ENCODE results near the gene DTL. TPM values are rescaled to one million over a fixed set of nuclear protein-coding genes. Genes with fewer than 3 reads are reported as not detected.
A peak's percentile ranks its signal among the peaks of the same experiment; 100 is the strongest.

DTL gene
- total and polyA plus RNA-seq, 2 of the 13 experiments (the other 11 are each of a cell fraction or from before 2014, with no cell fraction given) = 10.4 to 32.8 TPM

- Histone ChIP-seq H3K9me3 (ENCODE audit: low read length) (no peaks in the 10 kb centered on the region), H3K27ac (ENCODE audit: extremely low read length, insufficient read depth, low read length) (peak overlapping the region; percentile 1), H3K79me2 (ENCODE audit: insufficient read depth, low read length) (no peaks in the 10 kb centered on the region), H4K20me1 (ENCODE audit: insufficient read depth, low read length) (no peaks in the 10 kb centered on the region), H3K27me3 (ENCODE audit: control insufficient read depth in 1 of 2, insufficient read depth in 2 of 2, low read length in 2 of 2) (no peaks in the 10 kb centered on the region), H3K4me2 (ENCODE audit: low read depth, low read length) (peak overlapping the region; percentile 41; the same call in 1 of the 2 replicates), H2AFZ (ENCODE audit: low read length) (no peak overlapping the region), H3K4me3 (replicated peaks in 1 of 3; ENCODE audit: insufficient read depth in 1 of 3, low read depth in 2 of 3, low read length in 3 of 3) (no peak overlapping the region), H3K9ac (ENCODE audit: insufficient read depth, low read depth, low read length) (no peak overlapping the region), H3K36me3 (replicated peaks in 1 of 2; ENCODE audit: control insufficient read depth in 1 of 2, insufficient read depth in 2 of 2, low read length in 2 of 2) (peaks cover 0 to 1% of the 10 kb centered on the region in 2 experiments; a peak in 1 of 5 replicates), H3K4me1 (ENCODE audit: insufficient read depth, low read length) (peaks cover 24% of the 10 kb centered on the region)
- FAIRE-seq = no peak
- in situ Hi-C loops (cut with HindIII; ENCODE audit: extremely low pct_ligation_motif_present, low pct_unique_long_range_greater_than_20kb) = no loop called here
- POLR2A ChIA-PET = interaction anchor here (1.3 to 1.4 kb wide), 2 partner anchors 16 to 124 kb away, joined by 4 to 6 read pairs; no protein-coding TSS in a partner anchor
- CTCF ChIA-PET (ENCODE audit: low intra/inter-chr PET ratio, low total read pairs) = no interaction called here
- no peak for ATAC-seq
- 67% methylated on average over 2 of the region's 2 CpGs for WGBS (ENCODE audit: low lambda C conversion rate)
- intact Hi-C loops (cut with micrococcal nuclease; ENCODE audit: unreplicated experiment) = no loop called here
- BruUV-seq (replicated peaks) = no TSS peak
- no peak for DNase-seq (ENCODE audit: low spot score)
- TF ChIP-seq ZNF572 (CRISPR knock-in tag; IDR thresholded peaks at IDR 0.05) = no peak
- TF ChIP-seq HNRNPK (IDR thresholded peaks at IDR 0.05; ENCODE audit: low read depth, low read length, poor library complexity, severe bottlenecking) = no peak
- TF ChIP-seq PHF8 (CRISPR knock-in tag; IDR thresholded peaks at IDR 0.05) = no peak
- no peak for TF ChIP-seq ZNF274 (CRISPR knock-in tag; IDR thresholded peaks at IDR 0.05)
- TF ChIP-seq, protein P1, sequence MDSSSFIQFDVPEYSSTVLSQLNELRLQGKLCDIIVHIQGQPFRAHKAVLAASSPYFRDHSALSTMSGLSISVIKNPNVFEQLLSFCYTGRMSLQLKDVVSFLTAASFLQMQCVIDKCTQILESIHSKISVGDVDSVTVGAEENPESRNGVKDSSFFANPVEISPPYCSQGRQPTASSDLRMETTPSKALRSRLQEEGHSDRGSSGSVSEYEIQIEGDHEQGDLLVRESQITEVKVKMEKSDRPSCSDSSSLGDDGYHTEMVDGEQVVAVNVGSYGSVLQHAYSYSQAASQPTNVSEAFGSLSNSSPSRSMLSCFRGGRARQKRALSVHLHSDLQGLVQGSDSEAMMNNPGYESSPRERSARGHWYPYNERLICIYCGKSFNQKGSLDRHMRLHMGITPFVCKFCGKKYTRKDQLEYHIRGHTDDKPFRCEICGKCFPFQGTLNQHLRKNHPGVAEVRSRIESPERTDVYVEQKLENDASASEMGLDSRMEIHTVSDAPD (CRISPR knock-in tag; IDR thresholded peaks at IDR 0.05) = no peak
- TF ChIP-seq MIER2 (CRISPR knock-in tag; IDR thresholded peaks at IDR 0.05) = no peak
- no peak for TF ChIP-seq HNRNPLL (IDR thresholded peaks at IDR 0.05; ENCODE audit: low read depth, low read length, poor library complexity, severe bottlenecking)
- TF ChIP-seq MAFK (conservative IDR thresholded peaks at IDR 0.05 in 1 of 2, IDR thresholded peaks at IDR 0.05 in 1 of 2; ENCODE audit: low read length in 2 of 2) = no peak
- TF ChIP-seq ARNT2 (CRISPR knock-in tag; IDR thresholded peaks at IDR 0.05; ENCODE audit: low read depth) = no peak
- no peak for TF ChIP-seq HES4 (CRISPR knock-in tag; IDR thresholded peaks at IDR 0.05; ENCODE audit: borderline replicate concordance)
- TF ChIP-seq ZNF383 (CRISPR knock-in tag; IDR thresholded peaks at IDR 0.05; ENCODE audit: borderline replicate concordance) = no peak
- no peak for TF ChIP-seq SRY (CRISPR knock-in tag; IDR thresholded peaks at IDR 0.05)
These were observed 83.3 kb downstream of the DTL start for GRCh38 chr1:212118872-212119260.

All from HepG2 (cell line).